Measurements from ENCODE around the gene NPRL2. TPM values are rescaled to one million over a fixed set of nuclear protein-coding genes. Genes with fewer than 3 reads are reported as not detected.
A peak's percentile ranks its signal among the peaks of the same experiment; 100 is the strongest.

The NPRL2 gene
- total and polyA plus RNA-seq, 2 donors (not counting 3 experiments of a cell fraction or from before 2014, with no cell fraction given), result 13.4 to 30.6 TPM

GRCh38 chr3:50340147-50340447, 10.5 kb downstream of the NPRL2 start:
- Histone ChIP-seq H3K9me1 (replicated peaks; ENCODE audit: control insufficient read depth, extremely low read depth, insufficient read depth, low read length) (no peaks in the 10 kb centered on the region), H2AFZ (ENCODE audit: low read depth, low read length) (peak overlapping the region; percentile 79), H3K79me2 (ENCODE audit: control insufficient read depth, insufficient read depth, low read length) (peaks cover 20% of the 10 kb centered on the region), H4K20me1 (replicated peaks; ENCODE audit: control insufficient read depth, extremely low read depth, insufficient read depth, low read length) (no peaks in the 10 kb centered on the region), H3K9ac (replicated peaks; ENCODE audit: extremely low read depth, insufficient read depth, low read length) (no peak overlapping the region), H3K27ac (ENCODE audit: insufficient read depth, low read depth, low read length) (no peak overlapping the region), H3K4me1 (ENCODE audit: control insufficient read depth, extremely low read depth, insufficient read depth, low read length) (peaks cover 23% of the 10 kb centered on the region), H3K4me3 (replicated peaks in 1 of 3; ENCODE audit: insufficient read depth in 1 of 3, low read depth in 1 of 3, low read length in 3 of 3) (no peak overlapping the region), H3K27me3 (ENCODE audit: control insufficient read depth in 2 of 2, insufficient read depth in 2 of 2, low read length in 2 of 2) (no peaks in the 10 kb centered on the region), H3K4me2 (ENCODE audit: insufficient read depth, low read length) (peak overlapping the region; percentile 33), H3K36me3 (ENCODE audit: control insufficient read depth in 2 of 2, extremely low read depth in 1 of 2, insufficient read depth in 2 of 2, low read length in 2 of 2) (no peaks in the 10 kb centered on the region), H3K9me3 (replicated peaks; ENCODE audit: control insufficient read depth, insufficient read depth, low read length) (no peaks in the 10 kb centered on the region)
- no peak for DNase-seq (ENCODE audit: low read depth, low spot score)
- no peak for TF ChIP-seq FOS (IDR thresholded peaks at IDR 0.05; ENCODE audit: borderline replicate concordance, insufficient read depth, low read length)
- no peak for TF ChIP-seq POLR2A (IDR thresholded peaks at IDR 0.05; ENCODE audit: low read depth, low read length)
- TF ChIP-seq POLR2AphosphoS5 (IDR thresholded peaks at IDR 0.05; ENCODE audit: insufficient read depth, low read depth, low read length), result no peak
- no peak for TF ChIP-seq JUN (IDR thresholded peaks at IDR 0.05; ENCODE audit: borderline replicate concordance, insufficient read depth, insufficient read length, low read depth)
- no peak for TF ChIP-seq EZH2 (IDR thresholded peaks at IDR 0.05; ENCODE audit: borderline replicate concordance, low read depth, low read length, severe bottlenecking)
- TF ChIP-seq GATA2 (IDR thresholded peaks at IDR 0.05; ENCODE audit: insufficient read depth, insufficient read length, low read depth, low read length), result no peak
- no peak for TF ChIP-seq MYC (IDR thresholded peaks at IDR 0.05; ENCODE audit: low read depth, low read length)
- no peak for TF ChIP-seq MAX (IDR thresholded peaks at IDR 0.05; ENCODE audit: insufficient read depth, insufficient read length)
- TF ChIP-seq CTCF (IDR thresholded peaks at IDR 0.05; ENCODE audit: extremely low read depth in 1 of 2, insufficient read depth in 1 of 2, low read depth in 1 of 2, low read length in 2 of 2), result no peak
- intact Hi-C loops (cut with micrococcal nuclease) (no loop called here), dilution Hi-C loops (cut with MboI; ENCODE audit: extremely low pct_ligation_motif_present, low sequenced_read_pairs) (no loop called here)
- BruUV-seq (replicated peaks), result no TSS peak
- no peak for FAIRE-seq
- ChIA-PET POLR2A (no interaction called here), CTCF (interaction anchor here (1.0 to 2.4 kb wide), 3 partner anchors 13 to 202 kb away, joined by 3 to 6 read pairs (median 3); partner anchors contain the start of gene HYAL2)
